GM12878 (cell line): Measurements from ENCODE around the gene UBE2E2. TPM values are rescaled to one million over a fixed set of nuclear protein-coding genes. Genes with fewer than 3 reads are reported as not detected.

Source experiments
- ATAC-seq: fragments of 200-7000 bp; cut with Tn5 transposase; 3 replicates; pipeline ENCODE4 v1.9.1; 2020; ENCODE audit warnings: mild to moderate bottlenecking, moderate library complexity
- BruUV-seq: library from RNA; stranded (reverse); fragments of 400-500 nt; replicated peaks from 2 replicates; lab custom pipeline; 2021; lab: Mats Ljungman, UMichigan
- CTCF ChIA-PET: fragments of 300-600 bp; sonication (Branson Sonifier 250); formaldehyde crosslinking; extraction: SDS; loops from one replicate; lab custom pipeline; 2021; ENCODE audit warnings: inconsistent platforms; lab: Yijun Ruan, JAX
- POLR2A ChIA-PET: fragments of 350-600 bp; formaldehyde crosslinking; extraction: SDS; loops from one replicate; lab custom pipeline; 2021; ENCODE audit warnings: inconsistent platforms; lab: Charles Lee
- RAD21 ChIA-PET: fragments of 300-600 bp; sonication (Branson Sonifier 250); formaldehyde crosslinking; loops from one replicate; lab custom pipeline; 2023; ENCODE audit warnings: antibody characterized with exemption; ENCODE audit not compliant: unreplicated experiment; lab: Charles Lee
- SMC1A ChIA-PET: fragments of 300-600 bp; sonication (Branson Sonifier 250); formaldehyde crosslinking; loops from one replicate; lab custom pipeline; 2023; ENCODE audit not compliant: unreplicated experiment, uncharacterized antibody; lab: Charles Lee
- DNase-seq: peaks from one replicate; pipeline ENCODE4 v3.0.0-alpha.2; 2011; ENCODE audit warnings: low read depth, low spot score
- FAIRE-seq: peaks from 3 replicates; lab custom pipeline; 2011; peaks lifted over from hg19 to GRCh38; lab: Jason Lieb, UNC
- H2AFZ ChIP-seq: 2 replicates; pipeline ENCODE4 v1.6.0; 2011; ENCODE audit warnings: low read depth, low read length, control low read depth; ENCODE audit not compliant: control insufficient read depth
- H3K27ac ChIP-seq: 2 replicates; pipeline ENCODE4 v1.5.1; 2011; ENCODE audit warnings: control low read depth; ENCODE audit not compliant: control insufficient read depth, insufficient read depth
- H3K27me3 ChIP-seq, 2 experiments: replicated peaks in 1 of 2; 2 replicates each; pipeline versions ENCODE4 v1.6.0 to v1.6.1; 2011; ENCODE audit warnings: low read length in 1 of 2; ENCODE audit not compliant: control insufficient read depth in 2 of 2, insufficient read depth in 2 of 2
- H3K36me3 ChIP-seq, 2 experiments: 2 replicates each; pipeline ENCODE4 v1.5.1; 2011; ENCODE audit warnings: low read length in 1 of 2; ENCODE audit not compliant: control insufficient read depth in 2 of 2, insufficient read depth in 2 of 2
- H3K4me1 ChIP-seq: 2 replicates; pipeline ENCODE4 v1.6.1; 2011; ENCODE audit warnings: mild to moderate bottlenecking, low read length, moderate library complexity, mixed read lengths; ENCODE audit not compliant: control insufficient read depth, insufficient read depth
- H3K4me2 ChIP-seq: 2 replicates; pipeline ENCODE4 v1.6.0; 2011; ENCODE audit warnings: control low read depth; ENCODE audit not compliant: control insufficient read depth, insufficient read depth
- H3K4me3 ChIP-seq: fragments of 200-600 bp; sonication (generic); 2 replicates; pipeline ENCODE4 v1.5.1; 2016
- H3K79me2 ChIP-seq: 2 replicates; pipeline ENCODE4 v1.6.0; 2011; ENCODE audit warnings: low read length; ENCODE audit not compliant: control insufficient read depth, insufficient read depth
- H3K9ac ChIP-seq: 2 replicates; pipeline ENCODE4 v1.8.0; 2011; ENCODE audit warnings: low read length, control low read depth, mixed read lengths; ENCODE audit not compliant: control insufficient read depth, insufficient read depth
- H3K9me3 ChIP-seq: replicated peaks from 3 replicates; pipeline ENCODE4 v1.5.1; 2011; ENCODE audit warnings: mild to moderate bottlenecking, low read length; ENCODE audit not compliant: control insufficient read depth, insufficient read depth
- H4K20me1 ChIP-seq: 2 replicates; pipeline ENCODE4 v1.6.0; 2011; ENCODE audit not compliant: control insufficient read depth, insufficient read depth
- ATF7 ChIP-seq: fragments of 450-650 bp; IDR thresholded peaks from 2 replicates; pipeline ENCODE4 v1.6.1; 2016; ENCODE audit warnings: low read depth, mild to moderate bottlenecking
- BMI1 ChIP-seq: fragments of 450-650 bp; IDR thresholded peaks from 2 replicates; pipeline ENCODE4 v1.6.1; 2016; ENCODE audit warnings: mild to moderate bottlenecking, moderate library complexity, borderline replicate concordance
- CHD4 ChIP-seq: fragments of 200-600 bp; sonication (generic); IDR thresholded peaks from 2 replicates; pipeline ENCODE4 v1.6.1; 2016; ENCODE audit warnings: mild to moderate bottlenecking
- CREB1 ChIP-seq: IDR thresholded peaks from 2 replicates; pipeline ENCODE4 v1.6.1; 2012; ENCODE audit warnings: low read depth, mild to moderate bottlenecking, inconsistent platforms
- DPF2 ChIP-seq: fragments of 450-650 bp; IDR thresholded peaks from 2 replicates; pipeline ENCODE4 v1.6.1; 2017; ENCODE audit warnings: mild to moderate bottlenecking
- KAT2A ChIP-seq: conservative IDR thresholded peaks from 2 replicates; pipeline ENCODE4 v1.6.1; 2011; ENCODE audit warnings: low read depth, low read length; ENCODE audit not compliant: control insufficient read depth
- MXI1 ChIP-seq: fragments of 150-350 bp; IDR thresholded peaks from 2 replicates; pipeline ENCODE4 v1.6.1; 2011; ENCODE audit warnings: low read depth, mild to moderate bottlenecking, inconsistent platforms, low read length, improper control_type of control experiment
- RAD21 ChIP-seq: IDR thresholded peaks from 2 replicates; pipeline ENCODE4 v1.6.1; 2011; ENCODE audit warnings: mild to moderate bottlenecking, low read depth, low read length, moderate library complexity; ENCODE audit not compliant: insufficient read depth
- RCOR1 ChIP-seq: conservative IDR thresholded peaks from 2 replicates; pipeline ENCODE4 v1.6.1; 2012; ENCODE audit warnings: low read depth, low read length, improper control_type of control experiment
- SMAD5 ChIP-seq: IDR thresholded peaks from 2 replicates; pipeline ENCODE4 v1.6.1; 2016; ENCODE audit warnings: antibody characterized with exemption, low read depth
- SPI1 ChIP-seq: IDR thresholded peaks from 2 replicates; pipeline ENCODE4 v1.6.1; 2011; ENCODE audit warnings: low read depth, mild to moderate bottlenecking, low read length, moderate library complexity, borderline replicate concordance; ENCODE audit not compliant: insufficient read depth
- TAF1 ChIP-seq: IDR thresholded peaks from 2 replicates; pipeline ENCODE4 v1.6.1; 2011; ENCODE audit warnings: mild to moderate bottlenecking, low read depth, low read length, borderline replicate concordance
- WGBS: methylation state at CpG from one replicate; pipeline ENCODE4 v1.1.6; 2016; ENCODE audit warnings: low lambda C conversion rate; ENCODE audit not compliant: insufficient replicate concordance, insufficient coverage; ENCODE audit errors: missing lambda C conversion rate; 5-methylcytosine and 5-hydroxymethylcytosine counted together
- in situ Hi-C: fragments of 300-500 bp; cut with MboI; formaldehyde crosslinking; loops from 9 replicates; pipeline ENCODE4 v1.14.3; 2018; ENCODE audit warnings: mixed read lengths
- intact Hi-C: fragments of 100-400 bp; cut with micrococcal nuclease; formaldehyde crosslinking; loops from one replicate; pipeline ENCODE4 v1.14.2; 2022; ENCODE audit not compliant: unreplicated experiment
- polyA plus RNA-seq, 11 experiments: library from polyadenylated mRNA; depleted of rRNA in 4 of 11; unstranded in 6 of 11; stranded (reverse) in 5 of 11; fragments of >200 nt; fragmentation: Nextera tagmentation in 4 of 11; fragmentation: Illumina TruSeq in 1 of 11; extraction: Ambion mirVana in 4 of 11; extraction: Trizol in 1 of 11; gene quantifications; 1 replicate in 1 of 11; 2 replicates in 10 of 11; pipeline versions ENCODE4 v1.2.1 to v1.2.3, GENCODE V29; 2011 to 2016; ENCODE audit warnings: inconsistent platforms in 2 of 11, missing spikeins in 2 of 11, low read depth in 1 of 11
- total RNA-seq, 4 experiments: library from RNA; depleted of rRNA in 3 of 4; stranded (reverse); fragments of >200 nt in 3 of 4; fragmentation: Illumina TruSeq in 1 of 4; extraction: Trizol in 1 of 4; gene quantifications; 2 replicates each; pipeline versions ENCODE4 v1.2.1 to v1.2.3, GENCODE V29; 2013 to 2021
- TF ChIP-seq, protein P1 (sequence below): fragments of 450-650 bp; IDR thresholded peaks from 2 replicates; pipeline ENCODE4 v1.6.1; 2017; ENCODE audit warnings: low read depth, mild to moderate bottlenecking, moderate library complexity

The UBE2E2 gene
- total and polyA plus RNA-seq, 10 of the 15 experiments (the other 5 are each of a cell fraction or from before 2014, with no cell fraction given), result 8.7 to 71.0 (median 36.4) TPM

DNA sequence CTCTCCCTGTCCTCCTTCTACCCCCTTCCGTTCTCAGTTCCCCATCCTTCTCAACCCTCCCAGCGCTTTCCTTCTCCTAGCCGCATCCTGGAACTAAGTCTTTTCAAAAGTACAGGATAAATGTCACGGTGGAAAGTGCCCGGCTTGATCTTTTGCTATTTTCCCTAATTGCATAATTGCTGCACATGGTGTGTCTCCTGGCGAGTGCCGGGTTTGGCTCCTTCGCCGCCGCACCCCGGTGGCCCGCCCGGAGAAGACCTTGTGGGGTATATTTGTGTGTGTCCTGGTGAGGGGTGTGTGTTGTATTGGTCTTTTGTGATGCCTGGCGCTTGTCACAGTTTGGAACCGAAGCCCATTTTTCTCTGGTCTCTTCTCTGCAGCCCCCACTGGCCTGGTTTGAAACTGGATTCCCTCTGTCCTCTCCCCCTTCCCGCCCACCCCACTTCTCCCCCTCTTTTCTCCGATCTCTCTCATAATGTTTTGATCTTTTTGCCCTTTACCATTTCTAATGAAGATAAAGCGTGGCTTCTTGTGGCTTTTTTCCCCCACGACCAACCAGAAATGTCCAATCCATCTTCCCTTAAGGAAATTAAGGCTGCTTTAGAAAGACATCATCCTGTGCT is 692 bp downstream of the UBE2E2 start (continued):
- TF ChIP-seq, protein P1, sequence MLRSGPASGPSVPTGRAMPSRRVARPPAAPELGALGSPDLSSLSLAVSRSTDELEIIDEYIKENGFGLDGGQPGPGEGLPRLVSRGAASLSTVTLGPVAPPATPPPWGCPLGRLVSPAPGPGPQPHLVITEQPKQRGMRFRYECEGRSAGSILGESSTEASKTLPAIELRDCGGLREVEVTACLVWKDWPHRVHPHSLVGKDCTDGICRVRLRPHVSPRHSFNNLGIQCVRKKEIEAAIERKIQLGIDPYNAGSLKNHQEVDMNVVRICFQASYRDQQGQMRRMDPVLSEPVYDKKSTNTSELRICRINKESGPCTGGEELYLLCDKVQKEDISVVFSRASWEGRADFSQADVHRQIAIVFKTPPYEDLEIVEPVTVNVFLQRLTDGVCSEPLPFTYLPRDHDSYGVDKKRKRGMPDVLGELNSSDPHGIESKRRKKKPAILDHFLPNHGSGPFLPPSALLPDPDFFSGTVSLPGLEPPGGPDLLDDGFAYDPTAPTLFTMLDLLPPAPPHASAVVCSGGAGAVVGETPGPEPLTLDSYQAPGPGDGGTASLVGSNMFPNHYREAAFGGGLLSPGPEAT, result peak; percentile 72
- TF ChIP-seq RAD21 (peak; percentile 4; the same call in 1 of the 2 replicates), SMAD5 (no peak), RCOR1 (no peak), CHD4 (no peak), SPI1 (peak; percentile 64; the same call in 1 of the 2 replicates), TAF1 (0 out of 2 replicates have a peak, but pooled peaks have one; percentile 8), CREB1 (no peak), BMI1 (no peak), KAT2A (no peak), DPF2 (no peak)

DNA sequence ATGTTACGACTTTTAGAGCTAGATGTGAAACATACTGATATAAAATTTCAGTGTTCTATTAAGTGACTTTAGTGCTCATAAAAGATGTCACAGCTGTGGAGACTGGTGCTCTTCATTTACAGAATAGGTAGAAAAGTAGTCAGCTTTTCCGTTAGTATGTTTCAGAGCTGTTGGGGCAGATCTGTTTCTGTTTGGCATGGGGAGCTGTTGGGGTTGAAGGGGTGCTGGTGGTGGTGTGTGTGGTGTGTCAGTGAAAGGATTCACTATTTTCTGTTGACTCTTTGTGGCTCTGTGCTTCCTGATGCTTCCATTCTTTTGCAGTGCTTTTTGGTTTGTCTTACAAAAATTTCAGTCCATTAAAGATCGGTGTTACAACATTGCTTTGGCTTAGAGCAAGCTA is 3.2 kb downstream of the UBE2E2 start:
- no peak overlapping the region for H2AFZ ChIP-seq
- H3K4me1 ChIP-seq, result no peaks in the 10 kb centered on the region
- ChIA-PET SMC1A (interaction anchor here (0.6 to 2.1 kb wide), 26 partner anchors 8 to 455 kb away, joined by 3 to 20 read pairs (median 4); no protein-coding TSS in a partner anchor), CTCF (interaction anchor here (1.0 to 1.6 kb wide), 8 partner anchors 8 to 48 kb away, joined by 3 to 5 read pairs (median 3); no protein-coding TSS in a partner anchor), RAD21 (interaction anchor here (0.7 to 4.2 kb wide), 18 partner anchors 9 to 601 kb away, joined by 3 to 29 read pairs (median 3); no protein-coding TSS in a partner anchor), POLR2A (interaction anchor here (0.6 kb wide), 1 partner anchor 379 kb away, joined by 5 read pairs; no protein-coding TSS in a partner anchor)
- 77% methylated on average over 3 of the region's 3 CpGs for WGBS
- H3K9ac ChIP-seq, result no peak overlapping the region
- in situ Hi-C loops (no loop called here), intact Hi-C loops (loop anchor here (5.0 kb wide), 1 partner anchor 121 kb away; no protein-coding TSS in a partner anchor)
- no peaks in the 10 kb centered on the region for H3K36me3 ChIP-seq
- no peak overlapping the region for H3K27ac ChIP-seq
- no peak for FAIRE-seq
- DNase-seq, result no peak
- TF ChIP-seq ATF7 (no peak), MXI1 (0 out of 2 replicates have a peak, but pooled peaks have one; percentile 12)
- peaks cover 63% of the 10 kb centered on the region for H3K79me2 ChIP-seq
- H3K27me3 ChIP-seq, result no peaks in the 10 kb centered on the region
- ATAC-seq, result peak; percentile 24
- peak overlapping the region; percentile 52 for H3K4me2 ChIP-seq
- no peaks in the 10 kb centered on the region for H3K9me3 ChIP-seq
- H4K20me1 ChIP-seq, result no peaks in the 10 kb centered on the region
- BruUV-seq, result no TSS peak
- H3K4me3 ChIP-seq, result peak overlapping the region; percentile 18; the same call in 1 of the 2 replicates
